Measurements from ENCODE around the gene GDF2. TPM values are rescaled to one million over a fixed set of nuclear protein-coding genes. Genes with fewer than 3 reads are reported as not detected.

The GDF2 gene
- total RNA-seq, 2 experiments from 2014 or later, result not detected

DNA sequence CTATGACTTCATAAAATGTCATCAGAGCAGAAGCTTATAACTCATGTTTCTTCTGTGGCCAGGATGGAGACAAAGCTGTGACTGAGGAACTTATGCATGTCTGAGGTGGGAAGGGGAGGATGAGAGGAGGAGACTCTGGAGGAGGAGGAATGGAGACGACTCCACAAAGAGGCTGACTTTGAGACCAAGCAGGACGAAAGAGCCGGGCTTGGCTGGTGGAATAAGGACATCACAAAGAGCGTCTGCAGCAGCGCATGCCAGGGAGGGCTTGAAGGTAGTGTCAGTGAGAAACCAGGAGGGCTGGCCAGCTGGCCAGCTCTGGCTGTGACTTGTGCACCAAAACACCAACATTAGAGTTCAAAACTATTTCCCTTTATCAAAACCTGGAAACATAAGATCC is 6.1 kb upstream of the GDF2 start:
- H3K4me3 Mint-ChIP-seq, result no peak overlapping the region
- CTCF ChIA-PET, result interaction anchor here (0.7 to 9.3 kb wide), 4 partner anchors 38 to 292 kb away, joined by 3 to 185 read pairs (median 6); no protein-coding TSS in a partner anchor
- H3K27ac Mint-ChIP-seq, result no peak overlapping the region
- H3K4me1 Mint-ChIP-seq (ENCODE audit: low read depth), result peaks cover 12% of the 10 kb centered on the region
- no peak for DNase-seq
- no peaks in the 10 kb centered on the region for H3K27me3 Mint-ChIP-seq (ENCODE audit: low read depth)
- intact Hi-C loops (cut with micrococcal nuclease), result no loop called here
- no peaks in the 10 kb centered on the region for H3K36me3 Mint-ChIP-seq (ENCODE audit: low read depth)
- H3K9me3 Mint-ChIP-seq, result no peaks in the 10 kb centered on the region

GRCh38 chr10:47317251-47317650 is 5.0 kb upstream of the GDF2 start:
- no peaks in the 10 kb centered on the region for H3K9me3 Mint-ChIP-seq
- DNase-seq, result no peak
- CTCF ChIA-PET, result interaction anchor here (9.3 kb wide), 1 partner anchor 270 kb away, joined by 185 read pairs; no protein-coding TSS in a partner anchor
- peaks cover under 1% of the 10 kb centered on the region for H3K4me1 Mint-ChIP-seq (ENCODE audit: low read depth)
- H3K36me3 Mint-ChIP-seq (ENCODE audit: low read depth), result no peaks in the 10 kb centered on the region
- H3K27me3 Mint-ChIP-seq (ENCODE audit: low read depth), result no peaks in the 10 kb centered on the region
- intact Hi-C loops (cut with micrococcal nuclease), result no loop called here
- no peak overlapping the region for H3K4me3 Mint-ChIP-seq
- H3K27ac Mint-ChIP-seq, result no peak overlapping the region

DNA sequence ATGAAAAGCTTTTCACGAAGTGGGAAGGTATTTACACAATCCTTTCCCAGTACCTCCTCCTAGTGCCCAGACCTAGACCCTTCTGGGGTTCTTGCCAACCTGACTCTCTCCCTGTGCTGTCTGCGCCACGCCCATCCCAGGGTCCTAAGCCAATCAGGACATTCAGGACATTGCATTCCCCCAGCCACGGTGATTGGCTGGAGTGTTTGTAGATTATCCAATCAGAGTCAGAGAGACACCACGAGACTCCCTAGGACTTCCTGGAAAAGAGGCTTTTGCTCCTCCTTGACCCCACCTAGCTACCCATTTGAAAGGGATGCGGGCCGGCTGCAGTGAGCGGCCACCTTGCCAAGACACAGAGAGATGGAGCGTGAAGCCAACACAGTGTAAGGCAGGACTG is 3.5 kb upstream of the GDF2 start:
- no peak overlapping the region for H3K4me3 Mint-ChIP-seq
- CTCF ChIA-PET, result no interaction called here
- no peak overlapping the region for H3K27ac Mint-ChIP-seq
- H3K9me3 Mint-ChIP-seq, result no peaks in the 10 kb centered on the region
- intact Hi-C loops (cut with micrococcal nuclease), result no loop called here
- no peaks in the 10 kb centered on the region for H3K4me1 Mint-ChIP-seq (ENCODE audit: low read depth)
- H3K36me3 Mint-ChIP-seq (ENCODE audit: low read depth), result no peaks in the 10 kb centered on the region
- DNase-seq, result no peak
- H3K27me3 Mint-ChIP-seq (ENCODE audit: low read depth), result no peaks in the 10 kb centered on the region

- no peak for DNase-seq
- Mint-ChIP-seq H3K4me3 (no peak overlapping the region), H3K27me3 (ENCODE audit: low read depth) (no peaks in the 10 kb centered on the region), H3K27ac (no peak overlapping the region), H3K4me1 (ENCODE audit: low read depth) (no peaks in the 10 kb centered on the region), H3K36me3 (ENCODE audit: low read depth) (no peaks in the 10 kb centered on the region), H3K9me3 (no peaks in the 10 kb centered on the region)
- intact Hi-C loops (cut with micrococcal nuclease), result no loop called here
- CTCF ChIA-PET, result interaction anchor here (0.7 kb wide), 1 partner anchor 24 kb away, joined by 7 read pairs; no protein-coding TSS in a partner anchor
These were observed 2.5 kb upstream of the GDF2 start for GRCh38 chr10:47319784-47320183.

- H3K4me3 Mint-ChIP-seq, result no peak overlapping the region
- CTCF ChIA-PET, result interaction anchor here (0.8 kb wide), 1 partner anchor 272 kb away, joined by 4 read pairs; no protein-coding TSS in a partner anchor
- H3K9me3 Mint-ChIP-seq, result no peaks in the 10 kb centered on the region
These were observed 1.4 kb upstream of the GDF2 start for GRCh38 chr10:47320812-47321211.

GRCh38 chr10:47321521-47322195 is 596 bp upstream of the GDF2 start:
- Mint-ChIP-seq H3K4me1 (ENCODE audit: low read depth) (no peaks in the 10 kb centered on the region), H3K27me3 (ENCODE audit: low read depth) (no peaks in the 10 kb centered on the region), H3K36me3 (ENCODE audit: low read depth) (no peaks in the 10 kb centered on the region), H3K9me3 (no peaks in the 10 kb centered on the region), H3K27ac (no peak overlapping the region), H3K4me3 (no peak overlapping the region)
- intact Hi-C loops (cut with micrococcal nuclease), result no loop called here
- no peak for DNase-seq
- CTCF ChIA-PET, result interaction anchor here (1.1 kb wide), 1 partner anchor 11 kb away, joined by 3 read pairs; no protein-coding TSS in a partner anchor

More at GRCh38 chr10:47320812-47321211, 1.4 kb upstream of the GDF2 start:
- intact Hi-C loops (cut with micrococcal nuclease), result no loop called here
- no peak for DNase-seq
- H3K36me3 Mint-ChIP-seq (ENCODE audit: low read depth), result no peaks in the 10 kb centered on the region
- no peaks in the 10 kb centered on the region for H3K4me1 Mint-ChIP-seq (ENCODE audit: low read depth)
- H3K27ac Mint-ChIP-seq, result no peak overlapping the region
- H3K27me3 Mint-ChIP-seq (ENCODE audit: low read depth), result no peaks in the 10 kb centered on the region

GRCh38 chr10:47323087-47323486 is 833 bp downstream of the GDF2 start:
- no peaks in the 10 kb centered on the region for H3K4me1 Mint-ChIP-seq (ENCODE audit: low read depth)
- no peak for DNase-seq
- CTCF ChIA-PET, result interaction anchor here (1.1 to 2.2 kb wide), 4 partner anchors 11 to 298 kb away, joined by 3 to 7 read pairs (median 4); no protein-coding TSS in a partner anchor
- H3K27ac Mint-ChIP-seq, result no peak overlapping the region
- no peaks in the 10 kb centered on the region for H3K27me3 Mint-ChIP-seq (ENCODE audit: low read depth)
- no peaks in the 10 kb centered on the region for H3K36me3 Mint-ChIP-seq (ENCODE audit: low read depth)
- no peaks in the 10 kb centered on the region for H3K9me3 Mint-ChIP-seq
- intact Hi-C loops (cut with micrococcal nuclease), result no loop called here
- H3K4me3 Mint-ChIP-seq, result no peak overlapping the region

- Mint-ChIP-seq H3K4me3 (no peak overlapping the region), H3K27ac (no peak overlapping the region), H3K27me3 (ENCODE audit: low read depth) (no peaks in the 10 kb centered on the region), H3K9me3 (no peaks in the 10 kb centered on the region), H3K4me1 (ENCODE audit: low read depth) (no peaks in the 10 kb centered on the region), H3K36me3 (ENCODE audit: low read depth) (no peaks in the 10 kb centered on the region)
- CTCF ChIA-PET, result interaction anchor here (1.0 to 2.2 kb wide), 5 partner anchors 12 to 299 kb away, joined by 3 to 7 read pairs (median 4); no protein-coding TSS in a partner anchor
- intact Hi-C loops (cut with micrococcal nuclease), result no loop called here
- DNase-seq, result no peak
These were observed 1.5 kb downstream of the GDF2 start for GRCh38 chr10:47323636-47324296.

GRCh38 chr10:47325303-47326291 is 3.3 kb downstream of the GDF2 start:
- no peaks in the 10 kb centered on the region for H3K4me1 Mint-ChIP-seq (ENCODE audit: low read depth)
- CTCF ChIA-PET, result interaction anchor here (1.0 to 1.3 kb wide), 2 partner anchors 15 to 301 kb away, joined by 3 read pairs; no protein-coding TSS in a partner anchor
- no peaks in the 10 kb centered on the region for H3K36me3 Mint-ChIP-seq (ENCODE audit: low read depth)

DNA sequence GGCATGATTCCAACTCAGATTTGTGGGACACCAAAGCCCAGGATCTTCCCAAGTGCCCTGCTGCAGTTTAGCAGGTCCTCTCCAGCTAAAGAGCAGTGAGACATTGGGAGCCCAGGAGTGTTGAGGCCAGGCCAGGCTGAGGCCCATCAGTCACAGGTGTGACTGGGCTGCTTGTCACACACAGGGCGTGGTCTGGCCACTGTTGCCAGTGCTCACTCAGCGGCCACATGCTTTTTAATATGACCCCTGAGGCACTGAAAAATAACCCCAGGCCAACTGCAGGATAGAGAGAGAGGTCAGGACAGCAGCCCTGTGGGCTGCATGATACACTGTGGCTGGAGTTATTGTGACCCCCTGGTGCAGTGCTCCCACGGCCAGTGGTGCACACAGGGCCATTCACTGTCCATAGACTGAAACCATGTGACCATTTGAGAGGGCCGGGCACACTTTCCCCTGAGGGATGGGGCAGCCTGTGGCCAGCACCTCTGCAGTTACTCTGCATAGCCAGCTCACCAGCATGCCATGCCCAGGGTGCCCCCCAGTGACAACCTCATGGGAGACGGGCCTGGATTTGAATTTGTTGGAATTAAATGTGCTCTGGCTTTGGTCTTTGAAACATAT is 4.2 kb downstream of the GDF2 start:
- Mint-ChIP-seq H3K27me3 (ENCODE audit: low read depth) (no peaks in the 10 kb centered on the region), H3K36me3 (ENCODE audit: low read depth) (no peaks in the 10 kb centered on the region), H3K27ac (no peak overlapping the region), H3K4me1 (ENCODE audit: low read depth) (no peaks in the 10 kb centered on the region), H3K4me3 (no peak overlapping the region), H3K9me3 (no peaks in the 10 kb centered on the region)
- CTCF ChIA-PET, result no interaction called here
- DNase-seq, result no peak
- intact Hi-C loops (cut with micrococcal nuclease), result no loop called here

More at GRCh38 chr10:47325303-47326291, 3.3 kb downstream of the GDF2 start:
- Mint-ChIP-seq H3K9me3 (no peaks in the 10 kb centered on the region), H3K27ac (no peak overlapping the region), H3K4me3 (no peak overlapping the region), H3K27me3 (ENCODE audit: low read depth) (no peaks in the 10 kb centered on the region)
- DNase-seq, result no peak
- intact Hi-C loops (cut with micrococcal nuclease), result no loop called here

- H3K4me1 Mint-ChIP-seq (ENCODE audit: low read depth), result no peaks in the 10 kb centered on the region
- H3K27me3 Mint-ChIP-seq (ENCODE audit: low read depth), result no peaks in the 10 kb centered on the region
- intact Hi-C loops (cut with micrococcal nuclease), result no loop called here
- H3K27ac Mint-ChIP-seq, result no peak overlapping the region
- DNase-seq, result no peak
- H3K4me3 Mint-ChIP-seq, result no peak overlapping the region
- H3K9me3 Mint-ChIP-seq, result no peaks in the 10 kb centered on the region
- CTCF ChIA-PET, result no interaction called here
- no peaks in the 10 kb centered on the region for H3K36me3 Mint-ChIP-seq (ENCODE audit: low read depth)
These were observed 4.7 kb downstream of the GDF2 start for GRCh38 chr10:47326927-47327330.

Data from activated naive CD4-positive, alpha-beta T cell treated with anti-CD3 and anti-CD28 coated beads for 36 hours (primary cell).